DND-41 (cell line): ENCODE measurements around the gene SYNDIG1.
A peak's percentile ranks its signal among the peaks of the same experiment; 100 is the strongest.

Experiments
- ATAC-seq: fragments of 200-7000 bp; cut with Tn5 transposase; 3 replicates; pipeline ENCODE4 v1.9.1; 2021; ENCODE audit warnings: low read depth; ENCODE audit not compliant: insufficient read depth
- DNase-seq: peaks from one replicate; pipeline ENCODE4 v3.0.0-alpha.2; 2020
- H2AFZ ChIP-seq: 2 replicates; pipeline ENCODE4 v1.6.0; 2012; ENCODE audit warnings: low read depth, low read length
- H3K27ac ChIP-seq: 2 replicates; pipeline ENCODE4 v1.5.1; 2012; ENCODE audit warnings: low read length, inconsistent platforms
- H3K27me3 ChIP-seq: fragments of 200-600 bp; sonication (generic); 2 replicates; pipeline ENCODE4 v1.6.0; 2012; ENCODE audit warnings: low read length, mild to moderate bottlenecking, inconsistent platforms; ENCODE audit not compliant: insufficient read depth, poor library complexity
- H3K36me3 ChIP-seq: 2 replicates; pipeline ENCODE4 v1.5.1; 2012; ENCODE audit warnings: low read length, inconsistent platforms; ENCODE audit not compliant: insufficient read depth
- H3K4me1 ChIP-seq: 2 replicates; pipeline ENCODE4 v1.5.1; 2012; ENCODE audit warnings: mild to moderate bottlenecking, low read length; ENCODE audit not compliant: insufficient read depth
- H3K4me2 ChIP-seq: 2 replicates; pipeline ENCODE4 v1.6.0; 2012; ENCODE audit warnings: mild to moderate bottlenecking, moderate library complexity, low read length, inconsistent platforms; ENCODE audit not compliant: insufficient read depth
- H3K4me3 ChIP-seq, 2 experiments: fragments of 200-600 bp in 1 of 2; shearing (Covaris generic) in 1 of 2; 2 replicates each; pipeline ENCODE4 v1.5.1; 2012 to 2016; ENCODE audit warnings: inconsistent platforms in 2 of 2, low read length in 2 of 2, mild to moderate bottlenecking in 2 of 2, low read depth in 1 of 2, moderate library complexity in 1 of 2
- H3K79me2 ChIP-seq: 2 replicates; pipeline ENCODE4 v1.6.0; 2012; ENCODE audit warnings: low read length, inconsistent platforms; ENCODE audit not compliant: insufficient read depth
- H3K9ac ChIP-seq: 2 replicates; pipeline ENCODE4 v1.6.0; 2012; ENCODE audit warnings: low read depth, mild to moderate bottlenecking, inconsistent platforms, low read length, moderate library complexity
- H3K9me3 ChIP-seq: 2 replicates; pipeline ENCODE4 v1.5.1; 2012; ENCODE audit warnings: low read length, moderate library complexity, mild to moderate bottlenecking, inconsistent platforms; ENCODE audit not compliant: insufficient read depth, severe bottlenecking
- H4K20me1 ChIP-seq: 2 replicates; pipeline ENCODE4 v1.6.0; 2012; ENCODE audit warnings: low read length; ENCODE audit not compliant: insufficient read depth
- EZH2 ChIP-seq: IDR thresholded peaks from 3 replicates; pipeline ENCODE4 v1.6.1; 2012; ENCODE audit warnings: borderline replicate concordance, low read depth, mild to moderate bottlenecking, moderate library complexity, low read length, inconsistent platforms; ENCODE audit not compliant: severe bottlenecking
- TF ChIP-seq, protein P1 (sequence below): IDR thresholded peaks from 2 replicates; pipeline ENCODE4 v1.5.1; 2012; ENCODE audit warnings: borderline replicate concordance, low read length, moderate library complexity, mild to moderate bottlenecking; ENCODE audit not compliant: poor library complexity, severe bottlenecking; ENCODE audit errors: extremely low read depth

SYNDIG1 gene

DNA sequence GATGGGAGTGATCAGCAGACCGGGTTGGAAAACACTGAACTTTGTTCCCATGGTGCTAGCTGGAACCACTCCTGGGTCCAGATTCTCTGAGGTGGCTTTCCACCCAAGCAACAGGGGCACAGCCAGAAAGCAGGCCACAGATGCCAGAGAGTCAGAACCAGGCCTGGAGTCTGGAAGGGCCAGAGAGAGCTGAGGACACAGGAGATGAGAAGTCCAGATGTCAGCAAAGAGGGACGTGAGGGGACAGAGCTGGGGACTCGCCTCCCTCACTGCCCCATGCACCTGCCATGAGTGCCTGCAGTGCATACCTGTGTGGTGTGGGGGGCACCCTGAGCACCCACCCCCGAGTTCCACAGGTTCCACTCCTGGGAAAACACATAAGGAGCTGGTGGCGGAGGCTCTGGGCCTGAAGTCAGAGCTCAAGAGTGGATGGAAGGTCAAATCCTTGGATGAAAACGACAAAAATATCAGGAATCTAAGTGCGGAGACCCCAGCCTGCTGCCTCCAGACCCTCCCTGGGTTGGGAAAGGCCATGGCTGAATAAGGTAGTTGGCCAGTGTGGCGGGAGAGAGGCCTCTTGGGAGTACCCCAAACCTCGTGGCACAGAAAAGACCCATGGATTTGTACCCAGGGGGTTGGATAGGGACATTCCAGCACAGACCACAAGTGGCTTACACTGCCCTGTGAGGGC is 224.2 kb downstream of the SYNDIG1 start:
- Histone ChIP-seq H2AFZ (no peak overlapping the region), H3K4me2 (no peak overlapping the region), H3K9ac (no peak overlapping the region), H3K27me3 (no peaks in the 10 kb centered on the region), H4K20me1 (no peaks in the 10 kb centered on the region), H3K27ac (no peak overlapping the region), H3K79me2 (no peaks in the 10 kb centered on the region), H3K9me3 (no peaks in the 10 kb centered on the region), H3K36me3 (no peaks in the 10 kb centered on the region), H3K4me1 (0 out of 2 replicates have a peak, but pooled peaks cover 6% of the 10 kb centered on the region), H3K4me3 (no peak overlapping the region)
- no peak for TF ChIP-seq EZH2
- TF ChIP-seq, protein P1, sequence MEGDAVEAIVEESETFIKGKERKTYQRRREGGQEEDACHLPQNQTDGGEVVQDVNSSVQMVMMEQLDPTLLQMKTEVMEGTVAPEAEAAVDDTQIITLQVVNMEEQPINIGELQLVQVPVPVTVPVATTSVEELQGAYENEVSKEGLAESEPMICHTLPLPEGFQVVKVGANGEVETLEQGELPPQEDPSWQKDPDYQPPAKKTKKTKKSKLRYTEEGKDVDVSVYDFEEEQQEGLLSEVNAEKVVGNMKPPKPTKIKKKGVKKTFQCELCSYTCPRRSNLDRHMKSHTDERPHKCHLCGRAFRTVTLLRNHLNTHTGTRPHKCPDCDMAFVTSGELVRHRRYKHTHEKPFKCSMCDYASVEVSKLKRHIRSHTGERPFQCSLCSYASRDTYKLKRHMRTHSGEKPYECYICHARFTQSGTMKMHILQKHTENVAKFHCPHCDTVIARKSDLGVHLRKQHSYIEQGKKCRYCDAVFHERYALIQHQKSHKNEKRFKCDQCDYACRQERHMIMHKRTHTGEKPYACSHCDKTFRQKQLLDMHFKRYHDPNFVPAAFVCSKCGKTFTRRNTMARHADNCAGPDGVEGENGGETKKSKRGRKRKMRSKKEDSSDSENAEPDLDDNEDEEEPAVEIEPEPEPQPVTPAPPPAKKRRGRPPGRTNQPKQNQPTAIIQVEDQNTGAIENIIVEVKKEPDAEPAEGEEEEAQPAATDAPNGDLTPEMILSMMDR = no peak
- no peak for ATAC-seq
- no peak for DNase-seq

- no peak overlapping the region for H3K27ac ChIP-seq
- no peaks in the 10 kb centered on the region for H3K27me3 ChIP-seq
- no peaks in the 10 kb centered on the region for H4K20me1 ChIP-seq
- H3K9me3 ChIP-seq = no peaks in the 10 kb centered on the region
- no peak overlapping the region for H3K9ac ChIP-seq
- H3K4me3 ChIP-seq = no peak overlapping the region
- 0 out of 2 replicates have a peak, but pooled peaks cover 9% of the 10 kb centered on the region for H3K4me1 ChIP-seq
- ATAC-seq = no peak
- no peaks in the 10 kb centered on the region for H3K79me2 ChIP-seq
- no peak overlapping the region for H2AFZ ChIP-seq
- H3K36me3 ChIP-seq = no peaks in the 10 kb centered on the region
- no peak overlapping the region for H3K4me2 ChIP-seq
- peak; percentile 1 for DNase-seq
- TF ChIP-seq, protein P1 = no peak
- no peak for TF ChIP-seq EZH2
Measured at GRCh38 chr20:24694157-24694726, 224.8 kb downstream of the SYNDIG1 start.

GRCh38 chr20:24694727-24695528 is 225.5 kb downstream of the SYNDIG1 start:
- Histone ChIP-seq H3K36me3 (no peaks in the 10 kb centered on the region), H2AFZ (no peak overlapping the region), H3K9ac (no peak overlapping the region), H3K27ac (no peak overlapping the region), H3K27me3 (no peaks in the 10 kb centered on the region), H3K9me3 (no peaks in the 10 kb centered on the region), H3K4me3 (no peak overlapping the region), H3K79me2 (no peaks in the 10 kb centered on the region), H3K4me2 (no peak overlapping the region), H3K4me1 (0 out of 2 replicates have a peak, but pooled peaks cover 9% of the 10 kb centered on the region), H4K20me1 (no peaks in the 10 kb centered on the region)
- no peak for TF ChIP-seq EZH2
- TF ChIP-seq, protein P1 = no peak
- DNase-seq (no peak), ATAC-seq (no peak)
